HEK293T (cell line): ENCODE measurements around the gene OPTN.
"Not testable (repeated sequence)": the region's sequence is repeated elsewhere in the genome, so short reads cannot be mapped to it uniquely, and the experiment has no call there.

Experiments used
- CTCF ChIA-PET: fragments of 350-600 bp; formaldehyde crosslinking; extraction: SDS; loops from one replicate; lab custom pipeline; 2021; ENCODE audit warnings: antibody characterized with exemption, inconsistent platforms; lab: Yijun Ruan, JAX
- POLR2A ChIA-PET: fragments of 350-600 bp; formaldehyde crosslinking; extraction: SDS; loops from one replicate; lab custom pipeline; 2020; ENCODE audit warnings: antibody characterized with exemption, inconsistent platforms; lab: Yijun Ruan, JAX
- DNase-seq: peaks from one replicate; pipeline ENCODE4 v3.0.0; 2012; ENCODE audit warnings: mixed read lengths; ENCODE audit errors: extremely low spot score
- ARNT ChIP-seq: fragments of 450-650 bp; IDR thresholded peaks from 2 replicates; pipeline ENCODE4 v1.6.1; 2017; ENCODE audit warnings: mild to moderate bottlenecking
- BHLHE40 ChIP-seq: fragments of 450-650 bp; IDR thresholded peaks from 2 replicates; pipeline ENCODE4 v1.6.1; 2016; ENCODE audit warnings: mild to moderate bottlenecking, moderate library complexity, borderline replicate concordance
- CTBP1 ChIP-seq: fragments of 450-650 bp; IDR thresholded peaks from 2 replicates; pipeline ENCODE4 v1.6.1; 2016; ENCODE audit warnings: borderline replicate concordance
- ELF4 ChIP-seq: fragments of 450-650 bp; IDR thresholded peaks from 2 replicates; pipeline ENCODE4 v1.6.1; 2017; ENCODE audit warnings: antibody characterized with exemption
- FOXA1 ChIP-seq: fragments of 450-650 bp; IDR thresholded peaks from 2 replicates; pipeline ENCODE4 v1.6.1; 2016; ENCODE audit warnings: mild to moderate bottlenecking
- FOXK2 ChIP-seq: fragments of 450-650 bp; IDR thresholded peaks from 2 replicates; pipeline ENCODE4 v1.6.1; 2016; ENCODE audit warnings: mild to moderate bottlenecking
- FOXM1 ChIP-seq: fragments of 450-650 bp; IDR thresholded peaks from 2 replicates; pipeline ENCODE4 v1.6.1; 2017; ENCODE audit warnings: mild to moderate bottlenecking, borderline replicate concordance
- HDGF ChIP-seq: fragments of 450-650 bp; IDR thresholded peaks from 2 replicates; pipeline ENCODE4 v1.6.1; 2017; ENCODE audit warnings: antibody characterized with exemption, borderline replicate concordance
- L3MBTL2 ChIP-seq: fragments of 450-650 bp; conservative IDR thresholded peaks from 2 replicates; pipeline ENCODE4 v1.6.1; 2016; ENCODE audit warnings: mild to moderate bottlenecking
- LEF1 ChIP-seq: fragments of 450-650 bp; IDR thresholded peaks from 2 replicates; pipeline ENCODE4 v1.6.1; 2017; ENCODE audit warnings: mild to moderate bottlenecking, borderline replicate concordance
- NFRKB ChIP-seq: fragments of 450-650 bp; IDR thresholded peaks from 2 replicates; pipeline ENCODE4 v1.6.1; 2016; ENCODE audit warnings: mild to moderate bottlenecking, moderate library complexity
- SP1 ChIP-seq: fragments of 450-650 bp; IDR thresholded peaks from 2 replicates; pipeline ENCODE4 v1.6.1; 2017
- SUZ12 ChIP-seq: fragments of 450-650 bp; IDR thresholded peaks from 2 replicates; pipeline ENCODE4 v1.6.1; 2016; ENCODE audit warnings: mild to moderate bottlenecking
- TARDBP ChIP-seq: fragments of 450-650 bp; IDR thresholded peaks from 2 replicates; pipeline ENCODE4 v1.6.1; 2016
- ZNF384 ChIP-seq: fragments of 450-650 bp; IDR thresholded peaks from 2 replicates; pipeline ENCODE4 v1.6.1; 2016
- TF ChIP-seq, protein P1 (sequence below): fragments of 450-650 bp; IDR thresholded peaks from 2 replicates; pipeline ENCODE4 v1.6.1; 2016

The OPTN gene

DNA sequence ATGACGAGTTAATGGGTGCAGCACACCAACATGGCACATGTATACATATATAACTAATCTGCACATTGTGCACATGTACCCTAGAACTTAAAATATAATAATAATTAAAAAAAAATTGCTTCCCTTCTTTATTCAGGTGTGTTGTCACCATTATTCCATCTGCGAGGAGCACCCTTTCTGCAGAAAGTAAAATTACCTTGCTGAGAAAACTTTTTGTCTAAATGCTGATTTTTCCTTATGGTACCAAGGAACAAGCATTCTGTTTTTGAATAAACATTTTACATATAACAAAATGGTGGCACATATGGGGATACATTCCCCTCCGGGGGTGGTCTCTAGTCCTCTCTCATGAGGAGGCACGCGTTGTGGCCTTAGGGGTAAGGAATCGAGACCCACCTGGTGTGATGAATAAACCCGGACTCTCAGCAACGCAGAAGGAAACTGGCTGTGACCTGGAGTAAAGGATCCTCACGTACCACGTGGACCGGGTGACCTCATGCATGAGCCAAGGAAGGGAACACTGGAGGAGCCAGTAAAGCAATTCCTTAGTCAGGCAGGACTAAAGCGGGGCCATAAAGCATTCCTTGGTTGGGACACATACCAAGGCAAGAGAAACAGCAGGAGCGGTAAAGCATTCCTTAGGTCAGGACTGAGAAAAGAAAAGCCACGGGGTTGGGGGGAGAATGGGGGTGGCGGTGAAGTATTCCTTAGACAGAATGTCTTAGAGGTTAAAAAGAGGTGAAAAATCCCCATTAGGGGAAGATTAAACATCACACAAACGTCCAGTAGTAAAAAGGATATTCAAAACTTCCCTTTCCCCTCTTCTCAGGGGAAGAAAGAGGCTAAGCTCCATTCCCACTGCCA is 20.8 kb upstream of the OPTN start:
- no peak for DNase-seq
- ChIA-PET CTCF (no interaction called here), POLR2A (no interaction called here)
- TF ChIP-seq SUZ12 (no peak), SP1 (no peak), NFRKB (no peak), FOXA1 (no peak), ELF4 (no peak), L3MBTL2 (no peak), TARDBP (no peak), FOXK2 (no peak), ARNT (no peak), FOXM1 (no peak)
- TF ChIP-seq, protein P1, sequence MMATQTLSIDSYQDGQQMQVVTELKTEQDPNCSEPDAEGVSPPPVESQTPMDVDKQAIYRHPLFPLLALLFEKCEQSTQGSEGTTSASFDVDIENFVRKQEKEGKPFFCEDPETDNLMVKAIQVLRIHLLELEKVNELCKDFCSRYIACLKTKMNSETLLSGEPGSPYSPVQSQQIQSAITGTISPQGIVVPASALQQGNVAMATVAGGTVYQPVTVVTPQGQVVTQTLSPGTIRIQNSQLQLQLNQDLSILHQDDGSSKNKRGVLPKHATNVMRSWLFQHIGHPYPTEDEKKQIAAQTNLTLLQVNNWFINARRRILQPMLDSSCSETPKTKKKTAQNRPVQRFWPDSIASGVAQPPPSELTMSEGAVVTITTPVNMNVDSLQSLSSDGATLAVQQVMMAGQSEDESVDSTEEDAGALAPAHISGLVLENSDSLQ = no peak

DNA sequence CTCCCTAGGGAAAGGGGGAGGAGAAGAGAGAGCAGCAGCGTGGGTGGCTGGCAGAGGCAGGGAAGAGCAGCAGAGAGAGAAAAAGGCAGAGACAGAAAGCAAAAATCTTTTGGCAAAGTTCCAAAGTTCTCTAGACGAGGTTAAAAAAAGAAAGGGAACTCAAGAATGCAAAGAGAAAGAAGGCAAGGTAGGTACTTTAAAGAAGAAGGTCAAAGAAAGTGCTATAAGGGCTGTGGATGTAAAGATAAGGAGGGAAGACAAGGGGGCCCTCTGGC is 20.2 kb upstream of the OPTN start:
- POLR2A ChIA-PET = no interaction called here
- no peak for TF ChIP-seq TARDBP
- no peak for TF ChIP-seq BHLHE40
- TF ChIP-seq ZNF384 = no peak
- TF ChIP-seq HDGF = no peak
- CTCF ChIA-PET = no interaction called here
- DNase-seq = no peak

DNA sequence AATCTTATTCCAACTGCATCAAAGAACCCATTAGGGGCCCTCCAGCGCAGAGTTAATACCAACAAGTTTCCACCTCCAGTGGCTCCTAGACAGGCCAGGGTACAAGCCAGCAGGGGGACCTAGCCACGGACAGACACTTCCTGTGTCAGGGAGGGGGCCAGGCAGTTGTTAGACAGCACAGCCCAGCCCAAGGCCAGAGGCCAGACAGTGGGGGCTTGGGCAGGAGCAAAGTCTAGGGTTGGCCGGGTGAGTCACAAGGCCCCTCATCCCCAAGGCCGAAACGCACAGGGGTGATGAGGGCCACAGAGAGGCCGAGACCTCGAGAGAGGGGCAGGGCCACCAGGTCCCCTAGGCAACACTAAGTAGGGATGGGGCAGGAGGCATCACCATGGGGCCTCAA is 19.3 kb upstream of the OPTN start:
- no peak for DNase-seq
- TF ChIP-seq LEF1 = no peak
- TF ChIP-seq, protein P1 = no peak
- POLR2A ChIA-PET = no interaction called here
- CTCF ChIA-PET = no interaction called here

DNA sequence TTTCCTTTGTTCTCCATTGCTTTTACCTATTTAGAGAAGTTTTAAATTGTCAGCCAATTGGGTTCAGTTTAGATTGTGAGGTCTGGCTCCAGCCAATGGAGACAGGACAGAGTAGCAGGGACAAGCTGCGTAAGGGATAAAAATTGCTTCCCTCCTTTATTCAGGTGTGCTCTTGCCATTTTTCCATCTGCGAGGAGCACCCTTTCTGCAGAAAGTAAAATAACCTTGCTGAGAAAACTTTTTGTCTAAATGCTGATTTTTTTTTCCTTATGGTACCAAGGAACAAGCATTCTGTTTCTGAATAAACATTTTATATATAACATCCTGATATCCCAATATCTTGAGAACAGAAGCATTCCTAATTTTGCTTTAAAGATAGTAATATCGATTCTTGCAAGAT is 16.3 kb upstream of the OPTN start:
- DNase-seq, CTCF ChIA-PET, POLR2A ChIA-PET: not testable (repeated sequence)

DNA sequence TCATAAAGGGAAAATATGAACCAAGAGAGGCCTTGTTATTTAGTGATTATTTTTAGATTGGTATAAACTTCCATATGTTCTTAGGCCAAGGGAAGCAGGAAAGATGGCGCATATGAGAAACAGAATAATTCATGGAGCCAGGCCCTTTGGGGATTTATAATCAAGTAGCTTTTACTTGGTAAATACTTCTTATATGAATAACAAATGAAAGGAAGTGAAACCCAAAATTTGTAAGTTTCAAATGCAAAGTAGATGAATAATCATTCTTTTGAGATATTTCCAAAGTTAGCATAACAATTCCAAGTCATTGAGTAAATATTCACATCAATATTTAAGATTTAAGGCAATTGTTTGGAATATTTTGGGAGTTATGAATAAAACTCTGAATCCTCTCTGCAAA is 13.9 kb upstream of the OPTN start:
- CTCF ChIA-PET = no interaction called here
- DNase-seq = no peak
- TF ChIP-seq, protein P1 = no peak
- no peak for TF ChIP-seq ELF4
- no peak for TF ChIP-seq FOXK2
- no peak for TF ChIP-seq SP1
- no peak for TF ChIP-seq TARDBP
- TF ChIP-seq NFRKB = no peak
- no peak for TF ChIP-seq BHLHE40
- no peak for TF ChIP-seq SUZ12
- TF ChIP-seq ARNT = no peak
- no peak for TF ChIP-seq HDGF
- no peak for TF ChIP-seq CTBP1
- no peak for TF ChIP-seq FOXA1
- no peak for TF ChIP-seq LEF1
- no peak for TF ChIP-seq ZNF384
- no peak for TF ChIP-seq L3MBTL2
- TF ChIP-seq FOXM1 = no peak
- POLR2A ChIA-PET = no interaction called here

DNA sequence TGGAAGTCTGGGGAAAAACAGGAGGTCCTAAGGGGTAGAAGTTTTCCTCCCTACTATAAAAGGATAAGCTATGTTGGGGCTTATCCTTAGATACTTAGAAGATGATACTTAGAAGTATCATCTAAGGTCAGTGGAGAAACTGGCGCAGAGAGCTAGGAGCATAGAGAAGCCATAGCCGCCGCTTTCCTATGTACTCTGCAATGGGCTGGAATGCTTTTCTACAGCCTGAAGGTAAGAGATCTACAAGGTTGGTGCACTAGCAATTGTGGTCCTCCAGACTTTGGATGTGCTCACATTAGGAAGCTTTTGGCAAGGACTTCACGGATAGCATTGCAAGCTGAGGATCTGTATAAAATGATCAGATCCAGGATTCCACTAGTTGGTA is 12.4 kb upstream of the OPTN start:
- CTCF ChIA-PET = interaction anchor here (2.8 kb wide), 1 partner anchor 12 kb away, joined by 11 read pairs; the partner anchor contains the start of gene OPTN
- POLR2A ChIA-PET = no interaction called here
- TF ChIP-seq HDGF (no peak), LEF1 (no peak), BHLHE40 (no peak), SUZ12 (no peak), ARNT (no peak)
- DNase-seq = no peak

DNA sequence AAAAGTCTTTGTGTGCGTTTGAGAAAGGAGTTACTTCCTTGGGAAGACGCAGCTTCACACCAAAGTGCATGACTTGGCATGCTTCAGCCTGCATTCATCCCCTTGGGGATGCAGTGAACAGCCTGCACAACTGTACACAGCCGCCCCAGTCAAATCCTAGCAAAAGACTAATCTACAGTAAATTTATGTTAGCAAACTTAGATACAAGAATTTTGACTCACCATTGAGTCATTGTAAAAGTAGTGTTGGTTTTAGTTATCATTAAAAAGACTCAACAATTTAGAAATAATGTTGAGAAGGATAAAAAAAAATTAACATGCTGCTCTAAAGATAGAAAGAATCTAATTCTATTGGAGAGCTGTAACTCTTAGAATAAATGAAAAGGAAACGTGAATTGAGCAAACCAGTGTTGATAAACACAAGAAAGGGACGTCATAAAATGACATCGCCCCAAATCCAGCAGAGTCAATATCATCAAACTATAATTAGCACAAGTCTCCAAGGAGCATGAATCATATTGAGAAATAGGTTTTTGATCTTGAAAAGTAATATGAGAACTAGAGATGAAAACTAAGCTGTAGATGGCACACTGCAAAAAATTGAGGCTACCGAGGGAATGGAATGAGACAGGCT is 11.9 kb upstream of the OPTN start:
- DNase-seq = no peak
- POLR2A ChIA-PET = no interaction called here
- CTCF ChIA-PET = interaction anchor here (2.8 kb wide), 1 partner anchor 12 kb away, joined by 11 read pairs; the partner anchor contains the start of gene OPTN
- no peak for TF ChIP-seq FOXA1
